Mucosa of descending colon (tissue), 3 donors: ENCODE results near the gene PSMA4. TPM values are rescaled to one million over a fixed set of nuclear protein-coding genes. Genes with fewer than 3 reads are reported as not detected.
A peak's percentile ranks its signal among the peaks of the same experiment; 100 is the strongest.

Experiments
- ATAC-seq: fragments of 200-7000 bp; cut with Tn5 transposase; one replicate; pipeline ENCODE4 v1.9.1; 2020; ENCODE audit warnings: mild to moderate bottlenecking, moderate library complexity
- DNase-seq, 3 donors: peaks; one replicate each; pipeline ENCODE4 v3.0.0-alpha.2; 2020
- H3K36me3 ChIP-seq: fragments of 200-600 bp; one replicate; pipeline ENCODE4 v1.8.0; 2021; ENCODE audit warnings: low read depth, mild to moderate bottlenecking
- H3K4me1 ChIP-seq: fragments of 200-600 bp; one replicate; pipeline ENCODE4 v1.8.0; 2021; ENCODE audit warnings: low read depth, mild to moderate bottlenecking
- H3K4me3 ChIP-seq: fragments of 200-600 bp; one replicate; pipeline ENCODE4 v1.8.0; 2021; ENCODE audit warnings: mild to moderate bottlenecking
- H3K9me3 ChIP-seq: fragments of 200-600 bp; one replicate; pipeline ENCODE4 v1.8.0; 2021; ENCODE audit warnings: mild to moderate bottlenecking
- CTCF ChIP-seq: fragments of 200-600 bp; IDR thresholded peaks from one replicate; pipeline ENCODE4 v1.8.0; 2022; ENCODE audit warnings: antibody characterized with exemption, mild to moderate bottlenecking
- intact Hi-C, 2 donors: fragments of 100-400 bp; cut with DNase I in 1 of 2; cut with micrococcal nuclease in 1 of 2; formaldehyde crosslinking; loops; one replicate each; pipeline versions ENCODE4 v1.11.0 to v1.11.1; 2022; cut with DNase I, micrococcal nuclease
- total RNA-seq, 3 donors: library from RNA; stranded (reverse); fragmentation: NEBNext Ultra II Directional in 2 of 3; extraction: Animal tissue kit (Norgen Biotek cat#: 25700) in 2 of 3; gene quantifications; one replicate each; pipeline versions ENCODE4 v1.2.1 to v1.2.4, GENCODE V29; 2021 to 2023
- donor health status: DM: no; HTN: no; CAD: no; lungs with moderate emphysema.
- donor health status: DM: no; HTN: no; CAD: no.
- donor health status: DM: no; HTN: yes; CAD: no.

The PSMA4 gene
- total RNA-seq, 3 donors from 2014 or later: 108 to 173 (median 133) TPM

DNA sequence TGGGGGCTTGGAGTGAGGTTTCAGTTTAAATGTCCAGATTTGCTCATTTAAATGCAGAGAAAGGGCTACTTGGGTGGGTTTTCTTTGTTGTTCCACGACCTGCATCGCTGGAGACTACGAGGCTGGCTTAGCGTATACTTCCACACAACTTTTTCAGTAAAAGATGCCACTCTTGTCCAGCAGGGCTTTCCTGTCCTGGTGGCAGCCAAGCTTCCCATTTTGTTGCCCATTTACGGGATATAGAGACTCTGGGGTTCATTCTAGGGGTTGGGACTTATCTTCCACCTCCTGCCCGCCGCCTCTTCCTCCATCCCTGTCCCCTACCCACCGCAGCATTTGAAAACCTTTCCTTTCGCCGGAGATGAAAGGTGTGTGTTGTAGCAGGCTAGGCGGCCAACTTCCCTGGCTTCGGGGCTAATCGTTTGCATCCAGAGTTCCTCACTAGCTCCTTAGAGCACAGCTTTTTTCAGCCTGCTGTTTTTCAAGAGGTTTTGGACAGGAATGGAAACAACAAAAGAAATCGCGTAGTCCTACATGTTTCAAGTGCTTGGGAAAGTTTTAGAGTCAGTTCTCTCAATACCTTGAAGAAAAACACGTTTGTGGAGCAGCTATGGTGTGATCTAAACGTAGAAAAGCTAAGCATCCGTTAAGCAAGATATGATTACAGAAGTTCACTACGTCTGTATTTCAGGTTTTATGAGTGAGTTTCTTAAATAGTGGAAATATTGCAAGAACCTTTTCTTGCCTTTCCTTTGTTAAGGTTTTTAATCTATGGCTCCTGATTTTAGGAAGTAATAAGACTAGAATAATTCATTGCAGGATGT lies 25.9 kb downstream of the PSMA4 start:
- H3K9me3 ChIP-seq: no peaks in the 10 kb centered on the region
- ATAC-seq (peak; percentile 24), DNase-seq (peak in 1 of 3 donors; percentile 31)
- TF ChIP-seq CTCF: no peak
- H3K36me3 ChIP-seq: no peaks in the 10 kb centered on the region
- peak overlapping the region; percentile 32 for H3K4me3 ChIP-seq
- intact Hi-C loops: no loop called here
- peaks cover 6% of the 10 kb centered on the region for H3K4me1 ChIP-seq

GRCh38 chr15:78567531-78567930 lies 27.3 kb downstream of the PSMA4 start:
- Histone ChIP-seq H3K4me1 (peaks cover 6% of the 10 kb centered on the region), H3K36me3 (no peaks in the 10 kb centered on the region), H3K4me3 (no peak overlapping the region), H3K9me3 (no peaks in the 10 kb centered on the region)
- intact Hi-C loops: no loop called here
- no peak for TF ChIP-seq CTCF
- ATAC-seq: no peak
- no peak for DNase-seq

- Histone ChIP-seq H3K4me3 (no peak overlapping the region), H3K4me1 (no peaks in the 10 kb centered on the region), H3K36me3 (no peaks in the 10 kb centered on the region), H3K9me3 (no peaks in the 10 kb centered on the region)
- TF ChIP-seq CTCF: no peak
- intact Hi-C loops: no loop called here
- DNase-seq (no peak), ATAC-seq (no peak)
Observed at GRCh38 chr15:78570710-78571109, 30.5 kb downstream of the PSMA4 start.

- Histone ChIP-seq H3K9me3 (no peaks in the 10 kb centered on the region), H3K36me3 (no peaks in the 10 kb centered on the region), H3K4me3 (no peak overlapping the region), H3K4me1 (no peaks in the 10 kb centered on the region)
- no peak for DNase-seq
- ATAC-seq: no peak
- no peak for TF ChIP-seq CTCF
- intact Hi-C loops: no loop called here
Observed at GRCh38 chr15:78571382-78571781, 31.1 kb downstream of the PSMA4 start.

GRCh38 chr15:78573416-78573815 lies 33.2 kb downstream of the PSMA4 start:
- no peaks in the 10 kb centered on the region for H3K4me1 ChIP-seq
- TF ChIP-seq CTCF: no peak
- H3K4me3 ChIP-seq: no peak overlapping the region
- H3K9me3 ChIP-seq: no peaks in the 10 kb centered on the region
- ATAC-seq (no peak), DNase-seq (no peak)
- intact Hi-C loops: no loop called here
- no peaks in the 10 kb centered on the region for H3K36me3 ChIP-seq
